ENCODE results near the gene NRXN3. TPM values are rescaled to one million over a fixed set of nuclear protein-coding genes. Genes with fewer than 3 reads are reported as not detected.

The NRXN3 gene
- total and polyA plus RNA-seq, 2 experiments from 2014 or later = 1.0 to 1.8 TPM

DNA sequence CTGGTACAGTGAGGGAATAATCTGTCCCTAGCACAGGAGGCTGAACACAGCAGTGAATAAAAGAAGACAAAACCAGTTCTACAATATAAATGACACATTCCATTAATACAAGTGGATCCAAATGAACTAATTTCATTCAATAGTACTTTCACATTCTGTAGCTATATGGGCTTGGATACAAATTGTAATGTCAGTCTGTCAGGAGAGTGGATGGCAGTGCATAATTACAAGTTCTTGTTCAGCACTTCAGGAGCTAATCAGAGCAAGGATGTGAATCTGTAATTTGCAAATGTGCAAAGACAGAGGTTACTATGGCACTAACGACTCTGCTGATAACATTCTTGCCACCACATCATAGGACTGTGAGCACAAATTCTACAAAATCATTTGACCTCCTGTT lies 1343.3 kb downstream of the NRXN3 start (continued):
- TF ChIP-seq JUNB (IDR thresholded peaks at IDR 0.05; ENCODE audit: unreplicated experiment) = no peak

DNA sequence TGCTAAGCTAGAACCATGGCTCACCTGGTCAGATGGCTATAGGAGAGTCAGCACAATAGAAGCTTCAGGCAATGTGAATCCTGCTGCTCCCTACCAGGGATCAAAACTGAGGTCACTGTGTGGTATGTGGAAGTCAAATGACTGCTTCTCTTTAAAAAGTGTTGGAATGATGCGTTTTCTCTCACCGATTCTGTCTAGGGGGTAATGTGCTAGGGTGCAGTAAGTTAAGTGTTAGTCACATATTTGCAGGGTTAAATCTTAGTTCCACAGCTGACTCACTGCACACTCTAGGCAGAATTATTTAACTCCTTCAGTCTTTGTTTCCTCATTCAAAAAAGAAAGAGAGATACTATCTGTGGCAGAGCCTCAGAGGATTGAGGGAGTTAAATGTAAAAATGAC lies 1344.5 kb downstream of the NRXN3 start:
- Mint-ChIP-seq H3K36me3 (ENCODE audit: low read depth) (no peaks in the 10 kb centered on the region), H3K4me1 (peaks cover 32% of the 10 kb centered on the region), H3K4me3 (no peak overlapping the region), H3K27ac (no peak overlapping the region), H3K27me3 (ENCODE audit: insufficient read depth, low read depth, poor library complexity) (peaks cover 4% of the 10 kb centered on the region), H3K9me3 (no peaks in the 10 kb centered on the region)
- Histone ChIP-seq H3K27ac (ENCODE audit: low read depth) (no peak overlapping the region), H3F3A (replicated peaks; ENCODE audit: low read depth) (no peaks in the 10 kb centered on the region), H3K4me2 (no peak overlapping the region), H3K36me3 (ENCODE audit: insufficient read depth) (no peaks in the 10 kb centered on the region), H2AFZ (no peak overlapping the region), H4K20me1 (replicated peaks; ENCODE audit: insufficient read depth) (no peaks in the 10 kb centered on the region), H3K27me3 (ENCODE audit: insufficient read depth) (no peaks in the 10 kb centered on the region), H3K79me2 (replicated peaks; ENCODE audit: insufficient read depth) (no peaks in the 10 kb centered on the region), H3K9me2 (ENCODE audit: insufficient read depth) (no peaks in the 10 kb centered on the region), H3K4me3 (no peak overlapping the region), H3K4me1 (ENCODE audit: insufficient read depth) (peaks cover 9% of the 10 kb centered on the region)
- ATAC-seq = peak; percentile 69
- TF ChIP-seq EZH2 (IDR thresholded peaks at IDR 0.05; ENCODE audit: low read depth, unreplicated experiment) = no peak
- TF ChIP-seq, protein P1, sequence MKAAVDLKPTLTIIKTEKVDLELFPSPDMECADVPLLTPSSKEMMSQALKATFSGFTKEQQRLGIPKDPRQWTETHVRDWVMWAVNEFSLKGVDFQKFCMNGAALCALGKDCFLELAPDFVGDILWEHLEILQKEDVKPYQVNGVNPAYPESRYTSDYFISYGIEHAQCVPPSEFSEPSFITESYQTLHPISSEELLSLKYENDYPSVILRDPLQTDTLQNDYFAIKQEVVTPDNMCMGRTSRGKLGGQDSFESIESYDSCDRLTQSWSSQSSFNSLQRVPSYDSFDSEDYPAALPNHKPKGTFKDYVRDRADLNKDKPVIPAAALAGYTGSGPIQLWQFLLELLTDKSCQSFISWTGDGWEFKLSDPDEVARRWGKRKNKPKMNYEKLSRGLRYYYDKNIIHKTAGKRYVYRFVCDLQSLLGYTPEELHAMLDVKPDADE (IDR thresholded peaks at IDR 0.05) = no peak
- no peak for TF ChIP-seq POLR2AphosphoS5 (IDR thresholded peaks at IDR 0.05; ENCODE audit: low read depth)
- TF ChIP-seq NANOG (IDR thresholded peaks at IDR 0.05; ENCODE audit: borderline replicate concordance) = no peak
- DNase-seq (ENCODE audit: low spot score) = peak; percentile 2

DNA sequence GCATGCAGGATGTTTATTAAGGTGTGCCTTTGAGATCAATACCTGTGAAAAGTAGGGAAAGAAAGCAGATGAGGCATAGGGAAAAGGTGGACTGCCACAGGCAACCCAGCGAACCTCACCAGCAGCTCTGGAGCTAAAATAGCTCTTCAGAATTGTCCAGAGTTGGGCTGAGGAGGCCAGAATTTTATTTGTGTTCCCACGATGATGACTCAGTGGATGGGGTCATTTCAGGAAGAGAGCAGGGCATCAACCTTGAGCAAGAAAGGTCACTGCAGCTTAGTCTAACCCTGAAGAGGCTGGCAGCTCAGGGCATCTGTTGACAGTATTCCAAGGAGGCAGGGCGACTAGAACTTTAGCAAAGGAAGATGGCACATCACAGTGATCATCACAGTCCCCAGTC lies 1345.0 kb downstream of the NRXN3 start:
- no peak; the same call in 2 of the 3 replicates for ATAC-seq
- DNase-seq (ENCODE audit: low spot score) = no peak
- H3K9me3 Mint-ChIP-seq = no peaks in the 10 kb centered on the region
- TF ChIP-seq ZNF331 (CRISPR knock-in tag; IDR thresholded peaks at IDR 0.05; ENCODE audit: low read depth) (no peak), ZNF114 (CRISPR knock-in tag; IDR thresholded peaks at IDR 0.05) (no peak), CREB1 (CRISPR knock-in tag; IDR thresholded peaks at IDR 0.05; ENCODE audit: low read depth) (no peak), EZH2 (IDR thresholded peaks at IDR 0.05; ENCODE audit: low read depth, unreplicated experiment) (no peak), STAT1 (IDR thresholded peaks at IDR 0.05; ENCODE audit: unreplicated experiment) (no peak), JUNB (IDR thresholded peaks at IDR 0.05; ENCODE audit: unreplicated experiment) (no peak), NANOG (IDR thresholded peaks at IDR 0.05; ENCODE audit: borderline replicate concordance) (no peak)
- TF ChIP-seq, protein P2, sequence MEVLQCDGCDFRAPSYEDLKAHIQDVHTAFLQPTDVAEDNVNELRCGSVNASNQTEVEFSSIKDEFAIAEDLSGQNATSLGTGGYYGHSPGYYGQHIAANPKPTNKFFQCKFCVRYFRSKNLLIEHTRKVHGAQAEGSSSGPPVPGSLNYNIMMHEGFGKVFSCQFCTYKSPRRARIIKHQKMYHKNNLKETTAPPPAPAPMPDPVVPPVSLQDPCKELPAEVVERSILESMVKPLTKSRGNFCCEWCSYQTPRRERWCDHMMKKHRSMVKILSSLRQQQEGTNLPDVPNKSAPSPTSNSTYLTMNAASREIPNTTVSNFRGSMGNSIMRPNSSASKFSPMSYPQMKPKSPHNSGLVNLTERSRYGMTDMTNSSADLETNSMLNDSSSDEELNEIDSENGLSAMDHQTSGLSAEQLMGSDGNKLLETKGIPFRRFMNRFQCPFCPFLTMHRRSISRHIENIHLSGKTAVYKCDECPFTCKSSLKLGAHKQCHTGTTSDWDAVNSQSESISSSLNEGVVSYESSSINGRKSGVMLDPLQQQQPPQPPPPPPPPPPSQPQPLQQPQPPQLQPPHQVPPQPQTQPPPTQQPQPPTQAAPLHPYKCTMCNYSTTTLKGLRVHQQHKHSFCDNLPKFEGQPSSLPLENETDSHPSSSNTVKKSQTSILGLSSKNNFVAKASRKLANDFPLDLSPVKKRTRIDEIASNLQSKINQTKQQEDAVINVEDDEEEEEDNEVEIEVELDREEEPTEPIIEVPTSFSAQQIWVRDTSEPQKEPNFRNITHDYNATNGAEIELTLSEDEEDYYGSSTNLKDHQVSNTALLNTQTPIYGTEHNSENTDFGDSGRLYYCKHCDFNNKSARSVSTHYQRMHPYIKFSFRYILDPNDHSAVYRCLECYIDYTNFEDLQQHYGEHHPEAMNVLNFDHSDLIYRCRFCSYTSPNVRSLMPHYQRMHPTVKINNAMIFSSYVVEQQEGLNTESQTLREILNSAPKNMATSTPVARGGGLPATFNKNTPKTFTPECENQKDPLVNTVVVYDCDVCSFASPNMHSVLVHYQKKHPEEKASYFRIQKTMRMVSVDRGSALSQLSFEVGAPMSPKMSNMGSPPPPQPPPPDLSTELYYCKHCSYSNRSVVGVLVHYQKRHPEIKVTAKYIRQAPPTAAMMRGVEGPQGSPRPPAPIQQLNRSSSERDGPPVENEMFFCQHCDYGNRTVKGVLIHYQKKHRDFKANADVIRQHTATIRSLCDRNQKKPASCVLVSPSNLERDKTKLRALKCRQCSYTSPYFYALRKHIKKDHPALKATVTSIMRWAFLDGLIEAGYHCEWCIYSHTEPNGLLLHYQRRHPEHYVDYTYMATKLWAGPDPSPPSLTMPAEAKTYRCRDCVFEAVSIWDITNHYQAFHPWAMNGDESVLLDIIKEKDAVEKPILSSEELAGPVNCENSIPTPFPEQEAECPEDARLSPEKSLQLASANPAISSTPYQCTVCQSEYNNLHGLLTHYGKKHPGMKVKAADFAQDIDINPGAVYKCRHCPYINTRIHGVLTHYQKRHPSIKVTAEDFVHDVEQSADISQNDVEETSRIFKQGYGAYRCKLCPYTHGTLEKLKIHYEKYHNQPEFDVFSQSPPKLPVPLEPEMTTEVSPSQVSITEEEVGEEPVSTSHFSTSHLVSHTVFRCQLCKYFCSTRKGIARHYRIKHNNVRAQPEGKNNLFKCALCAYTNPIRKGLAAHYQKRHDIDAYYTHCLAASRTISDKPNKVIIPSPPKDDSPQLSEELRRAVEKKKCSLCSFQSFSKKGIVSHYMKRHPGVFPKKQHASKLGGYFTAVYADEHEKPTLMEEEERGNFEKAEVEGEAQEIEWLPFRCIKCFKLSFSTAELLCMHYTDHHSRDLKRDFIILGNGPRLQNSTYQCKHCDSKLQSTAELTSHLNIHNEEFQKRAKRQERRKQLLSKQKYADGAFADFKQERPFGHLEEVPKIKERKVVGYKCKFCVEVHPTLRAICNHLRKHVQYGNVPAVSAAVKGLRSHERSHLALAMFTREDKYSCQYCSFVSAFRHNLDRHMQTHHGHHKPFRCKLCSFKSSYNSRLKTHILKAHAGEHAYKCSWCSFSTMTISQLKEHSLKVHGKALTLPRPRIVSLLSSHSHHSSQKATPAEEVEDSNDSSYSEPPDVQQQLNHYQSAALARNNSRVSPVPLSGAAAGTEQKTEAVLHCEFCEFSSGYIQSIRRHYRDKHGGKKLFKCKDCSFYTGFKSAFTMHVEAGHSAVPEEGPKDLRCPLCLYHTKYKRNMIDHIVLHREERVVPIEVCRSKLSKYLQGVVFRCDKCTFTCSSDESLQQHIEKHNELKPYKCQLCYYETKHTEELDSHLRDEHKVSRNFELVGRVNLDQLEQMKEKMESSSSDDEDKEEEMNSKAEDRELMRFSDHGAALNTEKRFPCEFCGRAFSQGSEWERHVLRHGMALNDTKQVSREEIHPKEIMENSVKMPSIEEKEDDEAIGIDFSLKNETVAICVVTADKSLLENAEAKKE (CRISPR knock-in tag; IDR thresholded peaks at IDR 0.05) = no peak
- TF ChIP-seq, protein P3, sequence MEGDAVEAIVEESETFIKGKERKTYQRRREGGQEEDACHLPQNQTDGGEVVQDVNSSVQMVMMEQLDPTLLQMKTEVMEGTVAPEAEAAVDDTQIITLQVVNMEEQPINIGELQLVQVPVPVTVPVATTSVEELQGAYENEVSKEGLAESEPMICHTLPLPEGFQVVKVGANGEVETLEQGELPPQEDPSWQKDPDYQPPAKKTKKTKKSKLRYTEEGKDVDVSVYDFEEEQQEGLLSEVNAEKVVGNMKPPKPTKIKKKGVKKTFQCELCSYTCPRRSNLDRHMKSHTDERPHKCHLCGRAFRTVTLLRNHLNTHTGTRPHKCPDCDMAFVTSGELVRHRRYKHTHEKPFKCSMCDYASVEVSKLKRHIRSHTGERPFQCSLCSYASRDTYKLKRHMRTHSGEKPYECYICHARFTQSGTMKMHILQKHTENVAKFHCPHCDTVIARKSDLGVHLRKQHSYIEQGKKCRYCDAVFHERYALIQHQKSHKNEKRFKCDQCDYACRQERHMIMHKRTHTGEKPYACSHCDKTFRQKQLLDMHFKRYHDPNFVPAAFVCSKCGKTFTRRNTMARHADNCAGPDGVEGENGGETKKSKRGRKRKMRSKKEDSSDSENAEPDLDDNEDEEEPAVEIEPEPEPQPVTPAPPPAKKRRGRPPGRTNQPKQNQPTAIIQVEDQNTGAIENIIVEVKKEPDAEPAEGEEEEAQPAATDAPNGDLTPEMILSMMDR (conservative IDR thresholded peaks at IDR 0.05; ENCODE audit: low read depth in 2 of 2) = no peak

More for the DNA sequence above, 1345.0 kb downstream of the NRXN3 start:
- H2AFZ ChIP-seq = no peak overlapping the region
- H3K36me3 ChIP-seq (ENCODE audit: insufficient read depth) = no peaks in the 10 kb centered on the region
- no peak overlapping the region for H3K4me3 ChIP-seq
- no peaks in the 10 kb centered on the region for H3K36me3 Mint-ChIP-seq (ENCODE audit: low read depth)
- no peaks in the 10 kb centered on the region for H3F3A ChIP-seq (replicated peaks; ENCODE audit: low read depth)
- H3K79me2 ChIP-seq (replicated peaks; ENCODE audit: insufficient read depth) = no peaks in the 10 kb centered on the region
- no peaks in the 10 kb centered on the region for H3K9me2 ChIP-seq (ENCODE audit: insufficient read depth)
- H3K27me3 ChIP-seq (ENCODE audit: insufficient read depth) = no peaks in the 10 kb centered on the region
- 0 out of 2 replicates have a peak overlapping the region, but pooled peaks have one; percentile 20 for H3K27ac Mint-ChIP-seq
- H4K20me1 ChIP-seq (replicated peaks; ENCODE audit: insufficient read depth) = no peaks in the 10 kb centered on the region
- H3K27ac ChIP-seq (ENCODE audit: low read depth) = no peak overlapping the region
- H3K27me3 Mint-ChIP-seq (ENCODE audit: insufficient read depth, low read depth, poor library complexity) = peaks cover 4% of the 10 kb centered on the region
- H3K4me1 Mint-ChIP-seq = peaks cover 32% of the 10 kb centered on the region
- peaks cover 9% of the 10 kb centered on the region for H3K4me1 ChIP-seq (ENCODE audit: insufficient read depth)
- no peak overlapping the region for H3K4me3 Mint-ChIP-seq
- no peak overlapping the region for H3K4me2 ChIP-seq

Measured in GM23338 (cell line).